KMS-11 (cell line): ENCODE data around the gene CSMD2.

ENCODE experiments used
- H2AFZ ChIP-seq: fragments of 200-600 bp; sonication (generic); 2 replicates; pipeline ENCODE4 v1.6.1; 2016; ENCODE audit warnings: antibody characterized with exemption, mixed run types, low read depth
- H3K27ac ChIP-seq: fragments of 200-600 bp; sonication (generic); 2 replicates; pipeline ENCODE4 v1.6.1; 2016; ENCODE audit warnings: mild to moderate bottlenecking, mixed run types
- H3K27me3 ChIP-seq: fragments of 200-600 bp; sonication (generic); 2 replicates; pipeline ENCODE4 v1.6.1; 2017; ENCODE audit warnings: mild to moderate bottlenecking, low read depth, mixed run types, moderate library complexity; ENCODE audit not compliant: insufficient read depth
- H3K36me3 ChIP-seq: fragments of 200-600 bp; sonication (generic); 2 replicates; pipeline ENCODE4 v1.6.1; 2017; ENCODE audit warnings: mild to moderate bottlenecking, mixed run types; ENCODE audit not compliant: insufficient read depth
- H3K4me1 ChIP-seq: fragments of 200-600 bp; sonication (generic); 2 replicates; pipeline ENCODE4 v1.6.1; 2016; ENCODE audit warnings: mild to moderate bottlenecking, low read depth, mixed run types; ENCODE audit not compliant: poor library complexity, severe bottlenecking
- H3K4me2 ChIP-seq: fragments of 200-600 bp; sonication (generic); 2 replicates; pipeline ENCODE4 v1.7.0; 2016; ENCODE audit warnings: mild to moderate bottlenecking, mixed run types
- H3K4me3 ChIP-seq: fragments of 200-600 bp; sonication (generic); IDR thresholded peaks from 2 replicates; pipeline ENCODE4 v1.6.1; 2017; ENCODE audit warnings: low read depth, low read length, mixed read lengths; ENCODE audit not compliant: insufficient read depth
- H3K79me2 ChIP-seq: fragments of 200-600 bp; sonication (generic); 2 replicates; pipeline ENCODE4 v1.6.1; 2016; ENCODE audit warnings: low read depth, mixed run types; ENCODE audit not compliant: insufficient read depth
- H3K9ac ChIP-seq: fragments of 200-600 bp; sonication (generic); 2 replicates; pipeline ENCODE4 v1.6.1; 2016; ENCODE audit warnings: mild to moderate bottlenecking, mixed run types
- H4K20me1 ChIP-seq: fragments of 200-600 bp; sonication (generic); 2 replicates; pipeline ENCODE4 v1.6.1; 2016; ENCODE audit warnings: mild to moderate bottlenecking, mixed run types; ENCODE audit not compliant: insufficient read depth
- TF ChIP-seq, protein P1 (sequence below): fragments of 200-600 bp; sonication (generic); conservative IDR thresholded peaks from 2 replicates; pipeline ENCODE4 v1.6.1; 2017; ENCODE audit warnings: low read depth, mild to moderate bottlenecking, antibody characterized with exemption, low read length, moderate library complexity, mixed read lengths

The CSMD2 gene

DNA sequence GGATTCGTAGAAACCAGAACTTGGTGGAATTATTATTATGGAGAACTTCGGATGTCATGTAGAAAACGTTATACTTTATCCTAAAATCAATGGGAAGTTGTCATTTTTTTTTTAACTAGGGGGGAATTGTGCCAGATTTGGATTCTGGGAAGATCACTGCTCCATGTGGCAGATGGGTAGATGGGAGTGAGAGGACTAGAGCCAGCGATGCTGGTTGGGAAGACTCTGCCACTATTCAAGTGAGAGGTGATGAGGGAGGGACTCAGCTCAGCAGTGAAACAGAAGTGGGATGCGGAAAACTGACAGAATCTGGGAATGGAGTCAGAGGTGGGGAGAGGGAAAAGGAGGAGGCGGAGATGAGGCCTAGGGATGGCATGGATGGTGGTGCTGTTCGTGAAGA lies 382.3 kb downstream of the CSMD2 start:
- Histone ChIP-seq H3K27ac (no peak overlapping the region), H3K4me3 (no peak overlapping the region), H3K36me3 (no peaks in the 10 kb centered on the region), H3K27me3 (0 out of 2 replicates have a peak, but pooled peaks cover 3% of the 10 kb centered on the region), H4K20me1 (no peaks in the 10 kb centered on the region), H3K79me2 (no peaks in the 10 kb centered on the region), H3K4me2 (no peak overlapping the region), H3K9ac (no peak overlapping the region), H2AFZ (no peak overlapping the region), H3K4me1 (no peaks in the 10 kb centered on the region)
- TF ChIP-seq, protein P1, sequence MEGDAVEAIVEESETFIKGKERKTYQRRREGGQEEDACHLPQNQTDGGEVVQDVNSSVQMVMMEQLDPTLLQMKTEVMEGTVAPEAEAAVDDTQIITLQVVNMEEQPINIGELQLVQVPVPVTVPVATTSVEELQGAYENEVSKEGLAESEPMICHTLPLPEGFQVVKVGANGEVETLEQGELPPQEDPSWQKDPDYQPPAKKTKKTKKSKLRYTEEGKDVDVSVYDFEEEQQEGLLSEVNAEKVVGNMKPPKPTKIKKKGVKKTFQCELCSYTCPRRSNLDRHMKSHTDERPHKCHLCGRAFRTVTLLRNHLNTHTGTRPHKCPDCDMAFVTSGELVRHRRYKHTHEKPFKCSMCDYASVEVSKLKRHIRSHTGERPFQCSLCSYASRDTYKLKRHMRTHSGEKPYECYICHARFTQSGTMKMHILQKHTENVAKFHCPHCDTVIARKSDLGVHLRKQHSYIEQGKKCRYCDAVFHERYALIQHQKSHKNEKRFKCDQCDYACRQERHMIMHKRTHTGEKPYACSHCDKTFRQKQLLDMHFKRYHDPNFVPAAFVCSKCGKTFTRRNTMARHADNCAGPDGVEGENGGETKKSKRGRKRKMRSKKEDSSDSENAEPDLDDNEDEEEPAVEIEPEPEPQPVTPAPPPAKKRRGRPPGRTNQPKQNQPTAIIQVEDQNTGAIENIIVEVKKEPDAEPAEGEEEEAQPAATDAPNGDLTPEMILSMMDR: no peak

DNA sequence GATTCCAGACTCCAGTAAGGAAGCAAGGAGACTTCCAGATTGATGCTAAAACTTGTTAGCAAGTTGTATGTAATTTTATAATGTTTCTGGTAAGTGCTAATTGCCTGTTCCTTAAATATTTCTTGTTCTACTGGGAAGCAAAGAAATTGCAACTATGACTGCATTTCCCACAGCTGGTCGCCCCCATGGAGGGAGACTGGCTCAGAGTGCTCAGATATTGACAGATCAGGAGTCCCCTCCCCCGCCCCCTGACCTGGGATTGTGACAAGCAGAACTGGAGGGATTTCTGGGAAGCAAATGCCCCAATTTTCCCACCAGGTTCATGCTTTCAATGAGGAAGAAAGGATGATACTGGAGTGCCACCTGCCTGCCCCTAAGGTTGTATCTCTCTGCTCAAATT lies 383.4 kb downstream of the CSMD2 start:
- Histone ChIP-seq H3K4me2 (no peak overlapping the region), H3K27ac (no peak overlapping the region), H2AFZ (no peak overlapping the region), H3K4me1 (no peaks in the 10 kb centered on the region), H3K27me3 (0 out of 2 replicates have a peak, but pooled peaks cover 3% of the 10 kb centered on the region), H3K79me2 (no peaks in the 10 kb centered on the region), H4K20me1 (no peaks in the 10 kb centered on the region), H3K9ac (no peak overlapping the region), H3K36me3 (no peaks in the 10 kb centered on the region), H3K4me3 (no peak overlapping the region)
- TF ChIP-seq, protein P1: no peak

DNA sequence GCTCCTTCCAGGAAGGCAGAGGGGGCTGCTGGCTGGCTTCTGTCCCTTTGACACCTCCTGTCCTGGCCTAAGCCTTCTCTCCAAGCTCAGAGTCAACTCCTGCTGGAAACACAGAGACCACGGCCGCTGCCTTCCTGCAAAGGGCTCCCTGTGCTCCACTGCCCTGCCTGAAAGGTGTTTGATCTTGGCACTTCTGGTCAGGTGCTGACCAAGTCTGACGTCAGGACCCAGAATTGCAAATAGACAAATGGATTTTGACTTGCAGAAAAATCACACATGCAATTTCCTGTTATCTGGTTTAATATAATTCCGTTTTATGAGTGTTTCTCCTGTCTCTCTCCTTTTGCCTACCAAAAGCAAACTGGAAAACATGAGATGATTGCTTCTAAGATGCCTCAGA lies 387.7 kb downstream of the CSMD2 start:
- Histone ChIP-seq H3K27me3 (no peaks in the 10 kb centered on the region; the same call in 1 of the 2 replicates), H2AFZ (no peak overlapping the region), H4K20me1 (no peaks in the 10 kb centered on the region), H3K79me2 (no peaks in the 10 kb centered on the region), H3K4me3 (no peak overlapping the region), H3K4me1 (no peaks in the 10 kb centered on the region), H3K27ac (no peak overlapping the region), H3K36me3 (no peaks in the 10 kb centered on the region), H3K4me2 (no peak overlapping the region), H3K9ac (no peak overlapping the region)
- TF ChIP-seq, protein P1: no peak

DNA sequence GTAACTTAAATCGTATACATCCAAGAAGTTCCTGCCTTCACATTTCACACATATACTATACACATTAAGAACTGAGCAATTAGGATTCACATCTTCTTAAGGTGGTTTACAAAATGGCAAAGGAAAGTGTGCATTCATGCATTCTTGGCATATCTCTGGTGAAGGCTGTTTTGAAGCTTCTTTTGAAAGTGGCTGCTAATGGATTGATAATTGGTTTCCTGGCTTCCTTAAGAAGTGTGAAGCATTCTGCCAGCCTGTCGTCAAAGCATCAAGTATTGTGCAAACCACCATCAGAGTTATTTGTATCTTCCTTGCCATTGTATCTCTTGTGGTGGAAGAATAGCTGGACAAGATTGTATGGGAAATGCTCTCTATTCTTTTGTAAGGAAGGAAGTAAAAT lies 396.2 kb downstream of the CSMD2 start:
- Histone ChIP-seq H4K20me1 (no peaks in the 10 kb centered on the region), H3K36me3 (no peaks in the 10 kb centered on the region), H3K27ac (no peak overlapping the region), H3K4me3 (no peak overlapping the region), H3K9ac (no peak overlapping the region), H3K4me1 (no peaks in the 10 kb centered on the region), H3K27me3 (no peaks in the 10 kb centered on the region; the same call in 1 of the 2 replicates), H3K79me2 (no peaks in the 10 kb centered on the region), H3K4me2 (no peak overlapping the region), H2AFZ (no peak overlapping the region)
- TF ChIP-seq, protein P1: no peak
